Measurements from ENCODE around the gene MAPKBP1.
A peak's percentile ranks its signal among the peaks of the same experiment; 100 is the strongest.

The MAPKBP1 gene

DNA sequence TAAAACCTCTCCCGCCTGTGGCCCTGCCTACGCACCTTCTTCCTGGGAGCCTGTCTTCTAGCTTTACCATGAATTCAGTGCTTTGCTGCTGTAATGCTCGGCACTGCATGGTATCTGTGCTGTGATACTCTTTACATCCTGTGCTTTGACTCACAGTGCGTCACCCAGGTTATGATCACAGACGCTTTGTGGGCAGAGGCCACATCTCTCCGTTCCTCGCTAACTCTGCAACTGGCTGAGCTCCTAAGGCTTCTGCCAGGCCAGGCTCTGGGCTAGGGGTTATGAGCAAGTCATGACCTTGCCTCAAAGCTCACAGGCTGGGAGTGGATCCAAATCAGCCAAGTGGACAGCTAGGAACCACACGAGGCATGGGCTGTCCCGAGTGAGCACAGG lies 96.4 kb downstream of the MAPKBP1 start:
- DNase-seq: peak; percentile 55

GRCh38 chr15:41871175-41871905 lies 97.1 kb downstream of the MAPKBP1 start:
- DNase-seq: no peak

GRCh38 chr15:41872166-41872747 lies 98.0 kb downstream of the MAPKBP1 start:
- no peak for DNase-seq

- no peak for DNase-seq
These were observed 99.4 kb downstream of the MAPKBP1 start for GRCh38 chr15:41873711-41874110.

DNA sequence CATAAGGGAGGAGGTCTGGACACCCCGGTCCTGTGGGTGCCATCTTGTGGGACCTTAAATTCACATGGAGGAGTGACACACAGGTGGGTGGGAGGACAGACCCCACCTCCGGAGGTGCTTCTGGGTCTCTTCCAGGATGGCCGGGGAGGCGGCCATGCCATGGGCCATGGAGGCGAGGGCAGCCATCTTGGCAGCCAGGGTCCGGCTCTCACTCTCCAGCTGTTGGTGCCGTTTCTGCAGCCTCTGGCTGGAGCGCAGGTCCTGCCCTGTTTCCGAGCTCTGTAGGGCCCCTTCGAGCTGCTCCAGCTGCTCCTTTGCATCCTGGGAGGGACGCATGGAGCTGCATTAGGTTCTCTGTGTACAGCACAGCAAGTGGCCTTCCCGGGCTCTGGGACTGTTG lies 100.5 kb downstream of the MAPKBP1 start:
- no peak for DNase-seq

- DNase-seq: no peak
These were observed 101.7 kb downstream of the MAPKBP1 start for GRCh38 chr15:41876007-41876406.

DNA sequence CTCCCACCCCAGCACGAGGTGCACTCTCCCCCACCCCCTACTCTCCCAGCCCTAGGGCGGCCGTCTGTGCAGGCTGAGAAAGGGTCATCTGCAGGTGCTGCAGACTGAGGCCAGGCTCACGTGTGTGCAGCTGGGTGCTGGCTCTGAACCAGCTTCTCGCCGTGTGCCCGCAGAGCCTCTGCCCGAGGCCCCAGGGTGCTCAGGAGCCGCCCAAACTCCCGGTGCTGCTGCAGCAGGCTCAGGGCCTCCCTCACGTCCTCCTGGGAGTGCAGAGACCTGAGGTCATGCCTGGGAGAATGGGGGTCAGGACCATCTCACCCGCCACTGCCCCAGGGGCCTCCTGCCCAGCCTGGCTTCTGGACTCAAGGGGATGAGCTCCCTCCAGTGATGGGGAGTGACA lies 102.4 kb downstream of the MAPKBP1 start:
- DNase-seq: no peak
